Right ventricle myocardium inferior (tissue), 1 donor: ENCODE results near the gene ZNF317. TPM values are rescaled to one million over a fixed set of nuclear protein-coding genes. Genes with fewer than 3 reads are reported as not detected.

ENCODE experiments used
- ATAC-seq: fragments of 200-7000 bp; cut with Tn5 transposase; one replicate; pipeline ENCODE4 v1.9.1; 2020; ENCODE audit warnings: mild to moderate bottlenecking, moderate library complexity
- DNase-seq: peaks from one replicate; pipeline ENCODE4 v3.0.0; 2021; ENCODE audit errors: missing footprints
- intact Hi-C: fragments of 100-400 bp; cut with DNase I; formaldehyde crosslinking; loops from one replicate; pipeline ENCODE4 v1.11.0; 2022
- long read RNA-seq: library from polyadenylated mRNA; unstranded; transcript quantifications from one replicate; pipeline ENCODE4 v2.0.0, GENCODE V29; 2021
- total RNA-seq: library from RNA; stranded (reverse); fragmentation: NEBNext Ultra II Directional; extraction: Animal tissue kit (Norgen Biotek cat#: 25700); gene quantifications from one replicate; pipeline ENCODE4 v1.2.1, GENCODE V29; 2021
- donor health status: DM: no; HTN: yes; CAD: no; lungs with severe emphysema.

The ZNF317 gene
- total RNA-seq = 14.7 TPM
- long read RNA-seq, full-length matches to known transcripts = 2 of 4 reads
- long read RNA-seq, partial matches to known transcripts = 0 of 4 reads
- long read RNA-seq, other reads (novel, unspliced or antisense) = 2 of 4 reads

- ATAC-seq (peak; percentile 97), DNase-seq (peak; percentile 97)
- intact Hi-C loops = loop anchor here (2.0 to 10.0 kb wide), 3 partner anchors 294 to 652 kb away; partner anchors contain the start of genes ZNF121 and ZNF266
These were observed at the start of gene ZNF317 for GRCh38 chr19:9140159-9140874. TSS of gene ZNF317 (plus strand) at chr19:9140397. CDS start at chr19:9156017, 15,620 bp downstream.

DNA sequence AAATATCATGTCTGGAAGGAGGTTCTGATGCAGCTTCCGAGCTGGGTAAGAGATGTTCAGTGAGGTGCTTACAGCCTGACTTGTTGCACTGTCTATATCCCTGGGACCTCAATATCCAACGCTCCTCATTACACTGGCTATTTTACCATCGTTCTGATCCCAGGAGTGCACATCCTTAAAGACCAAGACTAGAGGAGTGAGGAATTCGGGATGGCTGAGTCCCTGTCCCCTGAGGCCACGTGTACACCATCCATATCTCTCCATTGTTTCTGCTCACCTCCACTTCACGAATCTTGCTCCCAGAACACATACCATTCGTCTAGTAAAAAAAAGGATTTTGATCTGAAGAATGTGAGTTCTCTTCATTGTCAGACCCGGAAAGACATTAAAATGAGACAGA, 32.8 kb upstream of the ZNF317 start, which contains the start of gene OR7G2:
Gene OR7G2, minus strand, starts transcription at position 101 of the 400 bp plus-strand sequence. CDS start 4,232 bp downstream, outside the sequence.
- intact Hi-C loops = no loop called here
- no peak for ATAC-seq
- no peak for DNase-seq

DNA sequence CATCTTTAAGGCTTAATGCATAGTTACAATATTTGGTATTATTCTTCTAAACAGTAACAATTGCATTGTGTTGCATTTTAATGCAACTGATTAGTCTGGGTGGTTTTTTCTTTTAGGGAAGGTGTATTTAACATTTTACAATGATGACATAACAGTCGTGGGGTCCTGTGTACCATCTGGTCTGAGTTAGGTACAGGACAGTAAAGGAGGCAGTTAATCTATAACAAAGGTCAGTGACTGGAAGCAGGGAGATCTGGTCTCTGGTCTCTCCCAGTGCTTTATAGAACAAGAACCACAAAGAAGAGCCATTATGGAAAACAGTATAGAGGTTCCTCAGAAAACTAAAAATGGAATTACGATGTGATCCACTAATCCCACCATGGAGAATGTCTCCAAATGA, 30.2 kb upstream of the ZNF317 start:
- intact Hi-C loops = no loop called here
- no peak for DNase-seq
- no peak for ATAC-seq

GRCh38 chr19:9115307-9115813, 24.8 kb upstream of the ZNF317 start, which contains the start of gene OR7G1:
TSS of gene OR7G1 (minus strand) at chr19:9115763. CDS start at chr19:9115763, 0 bp downstream.
- DNase-seq (no peak), ATAC-seq (no peak)
- intact Hi-C loops = no loop called here

GRCh38 chr19:9116547-9116946, 23.6 kb upstream of the ZNF317 start:
- no peak for ATAC-seq
- intact Hi-C loops = no loop called here
- no peak for DNase-seq

DNA sequence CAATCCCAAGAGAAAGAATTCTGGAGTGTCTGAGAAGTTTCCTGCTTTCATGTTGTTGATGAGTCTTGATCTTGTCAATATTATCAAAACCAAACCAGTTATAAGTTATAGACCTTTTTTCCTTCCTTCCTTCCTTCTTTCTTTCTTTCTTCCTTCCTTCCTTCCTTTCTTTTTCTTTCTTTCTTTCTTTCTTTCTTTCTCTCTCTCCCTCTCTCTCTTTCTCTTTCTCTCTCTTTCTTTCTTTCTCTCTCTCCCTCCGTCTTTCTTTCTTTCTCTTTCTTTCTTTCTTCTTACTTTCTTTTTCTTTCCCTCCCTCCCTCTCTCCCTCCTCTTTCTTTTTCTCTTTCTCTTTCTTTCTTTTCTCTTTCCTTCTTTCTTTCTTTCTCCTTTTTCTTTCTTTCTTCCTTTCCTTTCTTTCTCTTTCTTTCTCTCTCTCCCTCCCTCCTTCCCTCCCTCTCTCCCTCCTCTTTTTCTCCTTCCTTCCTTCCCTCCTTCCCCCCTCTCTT, 13.2 kb upstream of the ZNF317 start, which contains the start of gene OR7G3:
Gene OR7G3, minus strand, starts transcription at position 51 of the 506 bp plus-strand sequence. Its CDS starts 0 bp downstream, at position 51.
- ATAC-seq (no peak), DNase-seq (no peak)
- intact Hi-C loops = no loop called here

DNA sequence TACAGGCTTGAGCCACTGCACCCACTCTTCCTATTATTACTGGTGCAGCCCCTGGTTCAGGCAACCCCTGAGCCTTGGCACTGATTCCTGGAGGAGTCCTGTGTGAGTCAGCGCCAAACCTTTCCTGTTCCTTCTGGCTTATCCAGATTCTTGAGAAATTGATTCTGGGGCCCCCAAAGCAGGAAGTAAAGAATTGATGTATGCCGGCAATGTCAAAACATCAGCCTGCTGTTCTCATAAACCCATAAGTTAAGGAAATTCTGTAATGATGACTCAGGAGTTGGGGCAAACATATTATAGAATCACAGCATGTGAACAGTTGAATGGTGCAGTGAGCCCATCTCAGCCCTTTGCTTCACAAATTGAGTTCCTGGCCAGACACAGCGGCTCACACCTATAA, 12.0 kb upstream of the ZNF317 start:
- no peak for ATAC-seq
- intact Hi-C loops = no loop called here
- no peak for DNase-seq

DNA sequence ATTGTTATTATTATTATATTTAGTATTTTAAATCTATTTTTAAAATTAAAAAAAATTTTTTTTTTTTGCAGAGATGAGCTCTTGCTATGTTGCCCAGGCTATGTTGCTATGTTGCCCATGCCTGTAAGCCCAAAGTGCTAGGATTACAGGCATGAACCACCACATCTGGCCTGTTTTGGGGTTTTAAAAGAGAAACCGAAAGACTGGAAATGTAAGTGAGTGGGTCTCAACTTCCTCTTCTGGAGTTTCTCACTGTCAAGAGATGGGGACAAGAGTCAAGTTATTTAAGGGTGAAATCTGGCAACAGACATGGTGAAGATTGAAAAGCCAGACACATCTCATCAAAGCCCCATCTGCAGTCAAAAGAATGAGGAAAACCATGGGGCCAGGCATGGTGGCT, 9.2 kb upstream of the ZNF317 start:
- ATAC-seq (no peak), DNase-seq (no peak)
- intact Hi-C loops = no loop called here

GRCh38 chr19:9132422-9132821, 7.8 kb upstream of the ZNF317 start:
- intact Hi-C loops = no loop called here
- ATAC-seq (no peak), DNase-seq (no peak)

DNA sequence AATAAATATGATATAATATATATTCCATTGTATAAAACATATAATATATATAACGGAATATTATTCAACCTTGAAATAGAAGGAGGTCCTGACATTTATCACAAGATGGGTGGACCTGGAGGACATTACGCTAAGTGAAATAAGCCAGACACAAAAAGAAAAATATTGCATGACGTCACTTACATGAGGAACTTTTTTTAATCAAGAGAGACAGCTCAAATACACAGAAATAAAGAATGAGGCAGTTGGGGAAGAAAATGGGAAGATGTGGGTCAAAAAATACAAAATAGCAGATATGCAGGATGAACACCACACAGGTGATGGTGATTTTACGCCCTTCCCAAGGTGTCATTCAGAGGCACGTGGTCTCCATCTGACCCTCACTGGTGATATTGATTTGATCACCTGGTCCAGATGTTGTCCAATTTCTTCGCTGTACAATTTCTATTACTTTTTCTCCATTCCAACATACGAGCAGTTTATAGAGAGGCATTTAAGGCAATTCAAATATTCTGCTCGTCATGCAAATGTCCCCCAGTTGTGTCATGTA, 513 bp upstream of the ZNF317 start:
- intact Hi-C loops = loop anchor here (2.0 to 10.0 kb wide), 4 partner anchors 168 to 653 kb away; partner anchors contain the start of genes ZNF121, ZNF266 and ZNF699
- ATAC-seq = peak; percentile 17
- no peak for DNase-seq

- intact Hi-C loops = loop anchor here (5.0 to 10.0 kb wide), 2 partner anchors 290 to 647 kb away; partner anchors contain the start of gene ZNF266
- ATAC-seq = no peak
- DNase-seq = no peak
These were observed 4.7 kb downstream of the ZNF317 start for GRCh38 chr19:9144920-9145319.

- intact Hi-C loops = loop anchor here (10.0 kb wide), 1 partner anchor 288 kb away; the partner anchor contains the start of gene ZNF266
- ATAC-seq = peak; percentile 48
- DNase-seq = no peak
These were observed 6.7 kb downstream of the ZNF317 start for GRCh38 chr19:9146882-9147281.

- DNase-seq (no peak), ATAC-seq (no peak)
- intact Hi-C loops = loop anchor here (10.0 kb wide), 1 partner anchor 286 kb away; the partner anchor contains the start of gene ZNF266
These were observed 8.5 kb downstream of the ZNF317 start for GRCh38 chr19:9148697-9149096.

- DNase-seq = no peak
- intact Hi-C loops = loop anchor here (10.0 kb wide), 1 partner anchor 285 kb away; the partner anchor contains the start of gene ZNF266
- no peak for ATAC-seq
These were observed 9.8 kb downstream of the ZNF317 start for GRCh38 chr19:9149997-9150396.

DNA sequence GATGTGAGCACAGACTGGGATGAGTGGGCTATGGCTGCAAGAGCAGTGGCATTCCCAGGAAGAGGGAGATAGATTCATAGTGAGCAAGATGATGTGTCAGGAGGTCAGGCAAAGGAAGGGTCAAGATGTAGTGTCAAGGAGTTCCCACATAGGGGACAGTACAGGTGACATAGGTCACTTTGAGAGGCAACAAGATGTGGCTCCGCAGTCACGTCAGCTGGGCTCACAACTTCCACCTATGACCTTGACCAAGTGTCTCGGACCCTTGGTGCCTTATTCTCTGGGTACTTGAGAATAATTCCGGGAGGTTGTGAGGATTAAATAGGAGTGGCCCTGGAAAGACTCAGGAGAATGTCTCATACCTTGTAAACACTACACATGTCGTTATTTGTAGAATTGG, 10.5 kb downstream of the ZNF317 start:
- DNase-seq (no peak), ATAC-seq (no peak)
- intact Hi-C loops = no loop called here

GRCh38 chr19:9151367-9151766, 11.2 kb downstream of the ZNF317 start:
- no peak for DNase-seq
- no peak for ATAC-seq
- intact Hi-C loops = no loop called here

GRCh38 chr19:9155591-9155990, 15.4 kb downstream of the ZNF317 start:
- ATAC-seq (no peak), DNase-seq (no peak)
- intact Hi-C loops = no loop called here

GRCh38 chr19:9156304-9156703, 16.1 kb downstream of the ZNF317 start:
- intact Hi-C loops = no loop called here
- DNase-seq (no peak), ATAC-seq (no peak)

DNA sequence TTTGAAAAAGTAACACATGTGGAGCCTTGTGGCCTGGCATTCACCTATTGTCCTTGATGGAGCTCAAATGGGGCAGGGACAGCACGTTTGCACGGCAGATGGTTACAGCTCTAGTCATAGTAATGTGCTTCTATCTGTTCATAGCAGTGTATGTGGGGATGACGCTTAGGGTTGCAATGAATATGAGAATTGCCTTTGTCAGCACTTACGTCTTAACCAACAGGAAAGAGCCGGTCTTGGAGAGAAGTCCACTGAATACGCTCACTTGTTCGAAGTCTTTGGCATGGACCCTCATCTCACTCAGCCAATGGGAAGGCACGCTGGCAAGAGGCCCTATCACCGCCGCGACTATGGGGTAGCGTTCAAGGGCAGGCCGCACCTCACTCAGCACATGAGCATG, 19.7 kb downstream of the ZNF317 start:
- no peak for ATAC-seq
- intact Hi-C loops = no loop called here

More for the DNA sequence above, 19.7 kb downstream of the ZNF317 start:
- DNase-seq = no peak
